ENCODE data around the gene KIAA0513.

Gene KIAA0513, protein sequence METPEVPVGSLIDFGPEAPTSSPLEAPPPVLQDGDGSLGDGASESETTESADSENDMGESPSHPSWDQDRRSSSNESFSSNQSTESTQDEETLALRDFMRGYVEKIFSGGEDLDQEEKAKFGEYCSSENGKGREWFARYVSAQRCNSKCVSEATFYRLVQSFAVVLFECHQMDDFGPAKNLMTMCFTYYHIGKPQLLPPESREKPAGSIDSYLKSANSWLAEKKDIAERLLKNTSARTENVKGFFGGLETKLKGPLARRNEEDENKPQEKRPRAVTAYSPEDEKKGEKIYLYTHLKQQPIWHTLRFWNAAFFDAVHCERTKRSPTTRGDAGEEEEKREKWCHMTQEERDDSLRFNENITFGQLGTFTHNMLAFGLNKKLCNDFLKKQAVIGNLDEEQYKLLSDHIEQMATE
- total RNA-seq, result 12.7 to 135 (median 89.4) reads per million in 18 experiments

DNA sequence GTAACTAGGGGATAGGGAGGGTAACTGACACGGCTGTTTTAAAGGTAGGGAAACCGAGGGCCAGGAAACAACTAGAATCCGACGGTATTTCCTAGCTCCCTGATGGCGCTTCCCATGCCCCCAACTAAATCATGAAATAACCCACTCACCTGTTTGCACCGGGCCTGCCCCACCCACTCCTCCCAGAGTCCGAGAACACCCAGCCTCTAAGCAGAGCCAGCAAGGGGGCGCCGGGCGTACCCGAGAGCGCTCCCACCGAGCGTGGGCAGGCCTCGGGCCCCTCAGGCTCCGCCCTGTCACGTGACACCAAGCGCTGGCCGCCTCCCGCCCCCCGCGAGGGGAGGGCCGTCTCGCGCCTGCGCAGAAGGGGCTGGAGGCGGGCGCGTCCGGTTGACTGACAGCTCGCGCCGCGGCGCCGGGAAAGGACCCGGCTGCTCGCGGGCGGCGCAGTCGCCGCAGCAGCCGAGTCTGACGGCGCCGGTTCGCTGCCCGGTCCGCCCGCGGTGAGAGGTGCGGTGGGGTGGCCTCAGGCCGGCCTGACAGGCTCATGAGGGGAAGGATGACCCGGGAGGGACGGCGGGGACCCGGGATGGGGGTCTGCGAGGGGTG, at the start of gene KIAA0513:
KIAA0513 (plus strand) TSS at position 447 of the 609 bp plus-strand sequence. CDS start 39,277 bp downstream, outside the sequence.
- peak; percentile 97 to 98 for DNase-seq

DNA sequence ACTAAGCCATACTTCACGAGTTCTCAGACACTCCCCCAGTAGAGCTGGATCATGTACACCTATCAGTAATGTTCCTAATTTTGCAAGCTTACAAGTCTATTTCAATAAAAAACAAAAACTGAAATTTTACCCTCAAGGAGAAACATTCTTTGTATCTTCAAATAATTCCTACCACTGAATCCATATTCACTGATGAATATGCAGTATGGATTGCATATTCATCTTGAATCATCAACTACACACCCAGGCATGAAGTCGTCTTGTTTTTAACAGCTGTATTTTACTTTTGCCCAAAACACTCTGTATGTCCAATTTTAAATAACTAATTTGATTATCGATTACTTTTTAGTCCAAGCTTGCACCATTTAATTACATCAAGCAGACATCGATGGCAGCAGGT, 48.1 kb upstream of the KIAA0513 start:
- DNase-seq, result no peak

DNA sequence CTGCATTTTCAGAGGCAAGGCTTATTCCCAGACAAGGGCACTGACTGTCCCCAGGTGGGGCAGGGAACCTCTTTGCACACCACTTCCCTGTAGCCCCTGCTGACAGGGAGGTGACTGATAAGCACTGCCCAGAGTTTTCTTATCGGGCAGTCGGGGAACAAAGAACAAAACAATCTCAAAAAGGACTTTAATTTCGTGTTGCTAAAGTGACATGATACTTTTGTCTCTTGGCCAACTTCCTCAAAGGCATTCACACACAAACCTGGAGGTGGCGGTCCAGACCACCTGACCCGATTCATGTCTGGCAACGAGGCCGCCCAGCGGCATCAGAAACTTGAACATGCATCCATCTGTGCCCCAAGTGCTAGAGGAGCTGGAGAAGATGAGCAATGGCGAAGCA, 45.2 kb upstream of the KIAA0513 start:
- DNase-seq, result peak; percentile 65 to 84

DNA sequence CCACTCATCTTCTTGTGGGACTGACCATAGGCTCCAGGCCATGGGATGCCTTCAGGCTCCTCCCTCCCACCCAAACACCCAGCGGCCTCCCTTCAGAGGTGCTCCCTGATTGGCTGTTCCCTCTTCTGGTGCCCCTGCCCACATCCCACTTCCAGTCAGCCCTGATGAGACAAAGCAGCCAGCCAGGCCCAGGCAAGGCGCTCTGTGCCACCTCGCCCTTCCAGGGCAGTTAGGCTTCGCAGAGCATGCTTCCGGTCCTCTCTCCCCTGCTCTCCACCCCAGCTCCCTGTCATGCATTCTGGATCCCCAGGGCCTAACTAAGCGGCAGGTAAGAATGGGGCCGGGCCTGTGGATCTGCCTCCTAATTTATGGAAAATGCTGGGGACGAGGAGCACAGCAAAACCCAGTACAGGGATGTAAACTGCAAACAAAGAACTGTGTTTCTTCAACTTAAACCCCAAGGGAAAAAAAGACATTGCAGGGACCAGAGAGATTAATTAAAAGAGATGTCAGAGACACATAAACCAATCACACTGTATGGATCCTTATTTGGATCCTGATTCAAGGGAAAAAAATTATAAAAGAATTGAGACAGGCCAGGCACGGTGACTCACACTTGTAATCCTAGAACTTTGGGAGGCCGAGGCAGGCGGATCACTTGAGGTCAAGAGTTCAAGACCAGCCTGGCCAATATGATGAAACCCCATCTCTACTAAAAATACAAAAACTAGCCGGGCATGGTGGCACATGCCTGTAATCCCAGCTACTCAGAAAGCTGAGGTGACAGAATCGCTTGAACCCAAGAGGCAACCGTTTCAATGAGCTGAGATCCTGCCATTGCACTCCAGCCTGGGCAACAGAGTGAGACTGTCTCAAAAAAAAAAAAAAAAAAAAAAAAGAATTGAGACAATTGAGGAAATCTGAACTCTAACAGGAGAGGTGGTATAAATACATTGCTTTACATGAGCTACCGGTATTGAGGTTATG, 42.2 kb upstream of the KIAA0513 start:
- DNase-seq, result peak; percentile 16 to 17

DNA sequence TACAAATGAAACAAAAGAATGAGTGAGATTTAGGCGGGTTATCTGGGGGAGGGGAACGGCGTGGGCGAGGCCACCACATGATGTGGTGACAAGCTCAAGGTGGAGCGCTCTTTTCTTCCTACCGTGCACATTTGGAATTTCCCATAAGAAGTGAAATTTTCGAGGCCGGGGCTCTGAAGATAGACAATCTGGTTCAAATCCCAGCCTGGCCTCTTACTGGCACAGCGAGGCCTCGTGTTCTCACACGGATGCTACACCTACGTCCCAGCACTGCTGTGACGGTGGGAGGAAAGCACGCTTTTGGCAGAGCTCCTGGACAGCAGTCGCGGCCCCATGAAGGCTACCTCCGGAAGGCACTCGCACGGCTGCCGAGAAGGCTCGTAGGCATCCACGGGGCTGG, 41.5 kb upstream of the KIAA0513 start:
- no peak for DNase-seq

DNA sequence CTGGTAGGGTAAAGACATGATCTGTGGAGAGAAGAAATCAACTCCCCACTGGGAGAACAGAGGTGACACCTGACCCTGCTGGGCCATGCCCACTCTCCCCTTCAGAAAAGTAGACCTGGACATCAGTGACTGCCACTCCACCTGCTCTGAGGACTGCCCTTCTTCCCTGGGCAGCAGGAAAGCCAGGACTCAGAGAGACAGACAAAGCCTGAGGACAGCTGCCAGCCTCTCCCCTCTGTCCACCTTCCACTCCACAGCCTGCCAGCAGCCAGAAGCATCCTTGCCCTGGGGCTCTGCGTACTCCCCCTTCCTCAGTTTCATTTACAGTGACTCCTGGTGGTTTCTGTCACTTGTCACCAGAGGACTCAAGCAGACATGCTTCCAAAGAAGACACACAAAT, 40.7 kb upstream of the KIAA0513 start:
- DNase-seq, result no peak

DNA sequence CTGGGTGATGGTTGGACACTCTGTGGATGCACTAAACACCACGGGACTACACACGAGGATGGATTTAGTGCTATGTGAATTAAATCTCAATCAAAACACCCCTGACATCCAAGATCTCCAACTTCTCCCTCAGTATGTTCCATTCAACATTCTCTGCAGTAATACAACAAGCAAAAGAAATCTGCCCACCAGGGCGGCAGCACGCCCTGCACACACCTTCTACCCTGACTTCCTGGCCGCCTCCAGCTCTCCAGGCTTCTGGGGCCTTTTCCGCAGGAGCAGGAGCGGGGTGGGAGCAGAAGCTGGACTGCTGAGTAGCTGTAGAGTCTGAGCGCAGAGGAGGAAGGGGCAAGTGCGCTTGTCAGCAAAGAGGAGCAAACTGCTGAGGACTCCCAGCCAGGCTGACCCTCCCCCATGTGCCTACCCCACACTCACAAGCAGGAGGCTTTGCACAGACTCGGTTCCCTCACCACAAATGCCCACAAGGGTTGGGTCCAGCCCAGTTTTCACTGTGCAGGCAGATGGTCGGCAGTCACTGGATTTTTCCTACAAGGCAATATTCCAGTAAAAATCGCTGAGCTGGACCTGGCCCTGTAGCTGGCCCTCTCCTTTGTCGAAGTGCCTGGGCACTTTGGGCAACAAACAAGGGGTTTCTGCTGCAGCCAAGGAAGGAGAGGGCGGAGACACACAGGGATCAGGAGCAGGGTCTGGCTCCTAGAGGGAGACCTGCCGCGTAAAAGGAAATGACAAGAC, 39.1 kb upstream of the KIAA0513 start:
- no peak for DNase-seq

DNA sequence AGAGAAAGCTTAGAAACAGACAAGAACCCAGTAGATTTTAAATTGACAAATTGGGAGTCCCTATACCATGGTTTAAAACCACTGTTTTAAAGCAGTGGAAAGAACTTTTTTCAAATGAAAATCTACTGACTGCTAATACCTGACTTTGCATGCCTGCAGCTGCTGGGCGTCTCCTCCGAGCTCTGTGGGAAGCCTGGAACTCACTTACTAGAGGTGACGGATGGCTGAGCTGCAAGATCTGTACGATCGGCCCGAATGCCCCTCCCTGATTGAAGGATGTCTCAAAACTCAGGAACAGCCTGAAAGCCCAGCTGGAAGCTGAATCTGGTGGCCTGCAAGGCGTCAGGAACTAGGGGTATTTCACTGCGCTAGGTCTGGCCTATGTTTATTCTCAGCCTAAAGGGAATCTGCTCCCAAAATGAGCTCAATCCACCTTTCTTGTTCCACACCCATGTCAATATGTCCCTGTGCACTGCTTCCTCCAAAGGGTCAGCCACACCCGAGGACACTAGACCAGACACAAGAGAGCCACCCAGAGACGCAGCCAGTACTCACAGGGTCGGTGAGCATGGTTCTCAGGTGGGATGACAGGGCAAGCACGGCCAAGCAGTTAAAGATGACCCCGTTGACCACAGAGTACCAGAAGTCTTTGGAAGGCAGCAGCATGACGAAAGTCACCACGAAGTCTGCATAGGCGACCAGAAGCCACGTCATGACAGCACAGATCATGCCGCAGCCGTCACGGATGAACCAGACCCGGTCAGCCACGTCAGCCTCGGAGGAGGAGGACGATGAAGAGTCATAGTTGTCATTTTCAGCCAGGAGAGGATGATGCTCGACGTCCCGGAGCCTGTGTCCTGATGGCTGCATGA, 37.6 kb upstream of the KIAA0513 start:
- DNase-seq, result no peak

DNA sequence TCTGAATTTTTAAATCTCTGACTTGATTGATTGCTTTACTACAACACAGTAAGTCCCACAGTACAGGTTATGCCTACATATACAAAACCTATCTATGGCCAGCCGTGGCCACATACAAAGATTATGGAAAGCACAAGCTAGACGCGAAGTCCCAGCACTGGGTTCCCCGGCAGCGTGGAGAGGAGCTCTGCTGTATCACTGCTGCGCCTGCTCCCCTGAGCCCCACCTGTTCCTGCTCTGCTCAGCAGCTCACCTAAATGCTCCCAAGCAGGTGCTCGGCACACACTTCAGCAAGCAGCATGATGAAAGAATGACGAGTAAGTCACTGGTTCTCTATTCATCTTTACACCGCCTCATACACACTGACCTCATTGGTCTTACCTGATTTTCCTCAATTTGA, 36.8 kb upstream of the KIAA0513 start:
- no peak for DNase-seq

DNA sequence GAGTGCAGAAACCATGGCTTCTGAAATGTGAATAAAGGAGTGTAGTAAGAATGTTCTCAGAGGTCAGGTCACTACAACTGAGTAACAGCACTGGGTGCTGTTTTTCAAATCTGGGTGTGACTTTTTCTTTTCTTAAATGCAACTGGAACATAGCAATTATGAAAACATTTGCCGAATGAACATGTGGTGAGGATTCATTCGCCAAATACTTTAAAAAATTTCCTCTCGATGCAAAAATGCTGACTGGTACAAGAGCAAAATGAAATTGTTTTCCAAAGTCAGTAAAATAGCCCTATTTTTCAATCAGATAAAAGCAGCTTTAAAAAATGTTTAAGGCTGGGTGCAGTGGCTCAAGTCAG, 34.9 kb upstream of the KIAA0513 start:
- DNase-seq, result no peak

DNA sequence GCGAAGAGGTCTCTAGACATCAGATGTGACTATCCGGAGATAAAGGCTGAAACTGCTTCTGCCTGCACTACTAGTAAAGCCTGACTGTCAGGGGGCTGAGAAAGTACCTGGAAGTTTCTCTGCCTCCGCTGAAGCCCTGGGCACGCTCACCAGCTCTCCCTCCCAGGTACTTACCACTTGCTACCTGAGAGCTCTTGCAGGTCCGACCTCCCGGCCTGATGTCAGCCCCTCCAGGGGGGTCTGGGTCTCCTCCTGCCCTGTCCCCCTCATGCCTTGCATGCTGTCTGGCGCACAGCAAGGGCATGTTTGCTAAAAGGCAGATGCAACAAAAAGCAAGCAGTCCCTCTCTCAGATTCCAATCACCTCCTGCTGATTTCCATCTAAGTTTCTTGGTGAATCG, 33.7 kb upstream of the KIAA0513 start:
- DNase-seq, result no peak

DNA sequence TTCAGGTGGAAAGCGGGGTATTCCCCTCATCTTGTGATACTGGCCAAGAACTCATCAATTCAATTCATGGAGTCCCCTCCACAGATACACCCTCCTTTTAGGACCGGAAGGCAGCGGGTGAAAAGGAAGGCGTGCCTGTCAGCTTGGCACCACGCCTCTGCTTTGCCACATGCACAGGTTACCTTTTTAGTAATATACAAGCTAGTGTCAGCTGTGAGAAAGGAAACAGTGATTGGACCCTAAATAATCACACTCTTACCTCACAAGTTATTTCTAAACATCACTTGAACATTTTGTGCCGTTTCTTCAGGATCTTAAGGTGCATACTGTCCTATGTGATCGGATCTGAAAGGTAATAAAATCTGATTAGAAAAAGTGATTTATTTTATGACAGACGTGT, 31.9 kb upstream of the KIAA0513 start:
- DNase-seq, result no peak

DNA sequence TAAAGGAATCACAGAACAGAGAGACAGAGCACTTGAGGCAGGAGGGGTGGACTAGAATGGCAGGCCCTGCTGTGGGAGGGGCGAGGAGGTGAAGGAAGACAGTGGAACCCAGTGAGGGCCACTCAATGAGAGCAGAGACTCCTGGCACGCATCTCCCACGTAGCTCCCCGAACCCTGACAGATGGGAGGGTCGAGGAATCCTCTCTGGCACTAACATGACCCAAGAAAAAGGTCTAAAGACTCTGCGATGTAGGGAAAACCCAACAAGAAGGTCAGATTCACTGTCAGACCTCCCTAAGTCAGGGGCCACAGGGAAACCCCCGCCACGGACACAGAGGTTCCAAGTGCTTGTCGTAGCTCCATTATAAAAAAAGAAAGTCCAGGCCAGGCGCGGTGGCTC, 31.2 kb upstream of the KIAA0513 start:
- DNase-seq, result no peak

DNA sequence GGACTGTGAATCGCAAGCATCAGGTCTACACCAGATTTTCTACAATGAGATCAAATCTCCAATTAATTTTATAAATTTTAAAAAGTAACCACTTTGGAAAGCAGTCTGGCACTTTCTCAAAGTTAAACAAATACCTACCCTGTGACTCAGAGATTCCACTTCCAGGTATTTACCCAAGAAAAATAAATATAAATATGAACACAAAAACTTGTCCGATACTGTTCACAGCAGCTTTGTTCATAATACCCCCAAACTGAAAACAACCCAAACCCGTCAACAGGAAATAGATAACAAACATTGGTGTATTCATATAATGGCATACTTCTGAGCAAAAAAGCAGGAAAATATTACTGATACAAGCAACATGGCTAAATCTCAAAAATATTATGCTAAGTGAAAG, 28.4 kb upstream of the KIAA0513 start:
- DNase-seq, result no peak

DNA sequence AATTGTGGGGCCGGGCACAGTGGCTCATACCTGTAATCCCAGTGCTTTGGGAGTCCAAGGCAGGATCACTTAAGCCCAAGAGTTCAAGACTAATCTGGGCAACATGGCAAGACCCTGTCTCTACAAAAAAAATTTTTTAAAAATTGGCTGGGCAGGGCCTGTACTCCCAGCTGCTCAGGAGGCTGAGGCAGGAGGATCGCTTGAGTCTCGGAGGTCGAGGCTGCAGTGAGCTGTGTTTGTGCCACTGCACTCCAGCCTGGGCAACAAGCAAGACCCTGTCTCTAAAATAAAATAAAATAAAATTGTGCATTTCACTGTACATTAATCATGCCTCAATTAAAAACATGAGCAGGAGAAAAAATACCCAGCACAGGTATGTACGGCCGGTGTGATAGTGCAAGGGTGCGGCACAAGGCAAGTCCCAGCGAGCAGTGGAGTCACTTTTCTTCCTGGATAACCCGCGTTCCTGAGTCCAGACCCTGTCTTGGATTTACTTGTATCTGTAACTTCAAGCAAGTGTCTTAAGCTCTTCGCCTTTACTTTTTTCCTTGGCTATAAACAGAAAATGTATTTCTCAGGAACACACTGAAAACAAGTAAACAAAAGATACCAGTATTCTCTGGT, 27.6 kb upstream of the KIAA0513 start:
- no peak for DNase-seq

DNA sequence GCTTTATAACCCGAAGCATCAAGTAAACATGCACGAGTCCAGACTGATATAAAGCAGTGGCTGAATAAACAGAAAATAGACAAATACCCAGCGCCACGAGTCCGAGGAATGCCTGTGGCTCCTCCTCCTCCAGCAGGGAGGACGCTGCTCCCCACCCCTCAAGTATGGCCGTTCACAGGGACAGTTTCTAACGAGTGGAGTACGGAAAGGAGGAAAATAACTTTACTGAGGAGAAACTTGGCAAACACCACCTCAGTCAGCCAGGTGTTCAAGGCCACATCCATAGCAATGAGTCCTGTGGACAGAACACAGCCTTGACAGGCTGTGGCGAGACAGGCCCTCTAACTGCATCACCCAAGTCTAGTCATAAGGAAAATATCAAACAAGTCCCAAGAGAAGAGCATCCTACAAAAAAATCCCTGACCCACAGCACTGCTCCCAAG, 25.5 kb upstream of the KIAA0513 start:
- DNase-seq, result no peak

DNA sequence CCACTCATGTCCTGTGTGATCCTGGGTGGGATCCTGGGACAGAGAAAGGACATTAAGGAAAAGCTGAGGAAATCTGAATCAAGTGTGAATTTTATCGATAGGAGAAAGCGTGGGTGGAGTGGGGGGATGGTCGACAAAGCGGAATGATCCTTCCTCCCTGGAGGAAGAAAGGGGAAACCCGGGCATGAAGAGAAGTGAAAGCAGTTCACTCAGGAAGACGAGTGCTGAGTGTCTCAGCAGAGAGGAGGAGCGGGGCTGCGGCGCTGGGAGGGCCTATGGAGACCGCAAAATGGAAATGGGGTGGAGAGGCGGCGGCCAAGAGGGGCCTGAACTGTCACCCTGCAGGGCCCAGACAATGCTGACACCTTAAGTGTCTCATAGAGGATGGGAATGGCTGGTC, 25.0 kb upstream of the KIAA0513 start:
- peak; percentile 76 to 79 for DNase-seq

DNA sequence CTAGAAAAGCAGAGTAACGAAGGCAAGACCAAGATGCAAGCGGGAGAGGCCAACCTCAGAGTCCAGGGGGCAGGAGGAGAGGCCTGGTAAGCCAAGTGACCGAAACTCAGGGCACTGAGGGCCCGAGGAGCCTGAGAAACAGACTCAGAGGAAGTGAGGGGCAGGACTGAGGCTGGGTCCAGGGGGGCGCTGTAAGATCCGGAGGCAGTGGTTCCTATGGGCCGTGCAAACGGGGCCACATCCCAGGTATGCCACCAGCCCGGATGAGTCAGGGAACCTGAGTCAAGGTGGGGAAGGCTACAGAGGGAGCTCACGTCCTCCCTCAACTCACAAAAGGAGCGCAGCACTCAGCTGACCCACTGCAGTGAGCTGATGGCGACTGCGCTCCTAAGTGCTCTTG, 24.5 kb upstream of the KIAA0513 start:
- no peak for DNase-seq

DNA sequence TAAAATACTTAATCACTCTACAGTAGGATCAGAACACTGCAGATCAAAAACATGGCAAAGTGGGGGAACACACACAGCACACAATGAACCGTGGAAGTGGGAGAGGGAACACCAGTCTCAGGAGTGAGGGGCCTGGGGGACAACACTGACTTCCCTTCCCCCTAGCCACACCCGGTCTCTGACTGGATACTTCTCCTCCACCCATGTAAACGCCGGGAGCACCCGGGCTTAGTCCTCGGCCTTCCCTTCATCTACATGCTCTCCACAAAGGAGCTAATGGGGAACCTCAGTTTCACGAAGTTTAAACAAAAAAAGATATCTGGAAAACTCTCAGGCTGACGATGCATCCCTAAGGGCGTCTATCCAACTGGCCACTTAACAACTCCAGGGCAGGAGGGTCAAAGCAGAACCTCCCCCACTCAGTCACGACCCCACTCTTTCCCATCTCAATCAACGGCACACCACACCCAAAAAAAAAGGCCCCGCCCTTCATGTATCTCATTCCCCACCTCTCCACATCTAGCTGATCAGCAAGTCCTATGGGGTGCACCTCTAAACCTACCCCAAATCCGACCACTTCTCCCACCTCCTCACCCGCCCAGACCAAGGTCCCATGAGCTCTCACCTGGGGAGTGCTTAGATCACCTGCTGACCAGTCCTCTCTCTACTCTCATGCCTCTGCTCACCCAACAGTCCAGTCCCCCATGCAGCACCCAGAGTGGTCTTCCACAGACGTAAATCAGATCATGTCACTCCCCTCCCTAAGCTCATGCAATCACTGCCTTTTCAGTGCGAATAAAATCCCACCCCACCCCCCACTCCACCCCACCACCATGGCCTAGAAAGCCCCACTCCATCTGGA, 23.6 kb upstream of the KIAA0513 start:
- DNase-seq, result peak in 1 of 2 donors; percentile 38

Data from inflammatory macrophage (primary cell).